H1 (cell line): ENCODE measurements around the gene PIGL. TPM values are rescaled to one million over a fixed set of nuclear protein-coding genes. Genes with fewer than 3 reads are reported as not detected.

Experiments
- CTCF ChIA-PET: fragments of 300-600 bp; sonication (Branson Sonifier 250); formaldehyde crosslinking; loops from one replicate; lab custom pipeline; 2021; ENCODE audit not compliant: partially characterized antibody; lab: Charles Lee
- POLR2A ChIA-PET: fragments of 300-600 bp; sonication (Branson Sonifier 250); formaldehyde crosslinking; loops from one replicate; lab custom pipeline; 2021; ENCODE audit warnings: inconsistent platforms; ENCODE audit not compliant: partially characterized antibody; lab: Charles Lee
- DNase-seq, 2 experiments: peaks; one replicate each; pipeline versions ENCODE4 v3.0.0 to v3.0.0-alpha.2; 2010 to 2022; ENCODE audit warnings: low spot score in 2 of 2, low read depth in 1 of 2, mixed read lengths in 1 of 2
- FAIRE-seq: peaks from 2 replicates; lab custom pipeline; 2011; peaks lifted over from hg19 to GRCh38; lab: Jason Lieb, UNC
- H2AFZ ChIP-seq: 2 replicates; pipeline ENCODE4 v1.8.1; 2012; ENCODE audit warnings: low read length, inconsistent platforms
- H2AK5ac ChIP-seq: 2 replicates; pipeline ENCODE4 v1.6.1; 2013; ENCODE audit warnings: low read depth, low read length
- H2BK120ac ChIP-seq: replicated peaks from 2 replicates; pipeline ENCODE3; 2013; ENCODE audit warnings: low read depth, low read length, inconsistent platforms
- H2BK12ac ChIP-seq: 2 replicates; pipeline ENCODE4 v1.6.1; 2013; ENCODE audit warnings: low read depth, low read length
- H2BK15ac ChIP-seq: 2 replicates; pipeline ENCODE4 v1.6.1; 2013; ENCODE audit warnings: low read length
- H2BK20ac ChIP-seq: 2 replicates; pipeline ENCODE4 v1.6.1; 2013; ENCODE audit warnings: low read length
- H2BK5ac ChIP-seq: 2 replicates; pipeline ENCODE4 v1.6.1; 2013; ENCODE audit warnings: low read depth, low read length
- H3K14ac ChIP-seq: 2 replicates; pipeline ENCODE4 v1.6.1; 2013; ENCODE audit warnings: inconsistent platforms; ENCODE audit not compliant: insufficient read length
- H3K18ac ChIP-seq: 2 replicates; pipeline ENCODE4 v1.6.1; 2013; ENCODE audit warnings: low read length; ENCODE audit errors: extremely low read depth
- H3K23ac ChIP-seq: 2 replicates; pipeline ENCODE4 v1.6.1; 2013; ENCODE audit warnings: inconsistent platforms; ENCODE audit not compliant: insufficient read length
- H3K23me2 ChIP-seq: 2 replicates; pipeline ENCODE4 v1.6.1; 2013; ENCODE audit warnings: low read depth, low read length
- H3K27ac ChIP-seq: 2 replicates; pipeline ENCODE4 v1.6.1; 2011; ENCODE audit warnings: low read depth, low read length, inconsistent platforms
- H3K27me3 ChIP-seq, 4 experiments: replicated peaks in 1 of 4; 1 replicate in 1 of 4; 2 replicates in 3 of 4; pipeline versions ENCODE4 v1.6.1 to v1.8.1; 2011 to 2013; ENCODE audit warnings: low read length in 3 of 4, mild to moderate bottlenecking in 3 of 4, inconsistent platforms in 2 of 4, mixed read lengths in 2 of 4, moderate library complexity in 1 of 4; ENCODE audit not compliant: control insufficient read depth in 3 of 4, insufficient read depth in 3 of 4; ENCODE audit errors: extremely low read depth in 1 of 4
- H3K36me3 ChIP-seq, 4 experiments: 2 replicates each; pipeline versions ENCODE4 v1.6.1 to v1.8.1; 2011 to 2013; ENCODE audit warnings: mild to moderate bottlenecking in 4 of 4, low read length in 3 of 4, moderate library complexity in 2 of 4, control low read depth in 1 of 4, inconsistent platforms in 1 of 4; ENCODE audit not compliant: insufficient read depth in 4 of 4, control insufficient read depth in 2 of 4
- H3K4ac ChIP-seq: replicated peaks from 2 replicates; pipeline ENCODE3; 2013; ENCODE audit warnings: low read length, low read depth, mixed read lengths, inconsistent platforms; ENCODE audit not compliant: insufficient read length
- H3K4me1 ChIP-seq, 4 experiments: replicated peaks in 1 of 4; 1 replicate in 1 of 4; 2 replicates in 3 of 4; pipeline versions ENCODE4 v1.6.1 to v1.8.1; 2011 to 2013; ENCODE audit warnings: low read length in 3 of 4, inconsistent platforms in 2 of 4, mixed read lengths in 1 of 4; ENCODE audit not compliant: insufficient read depth in 4 of 4, control insufficient read depth in 3 of 4
- H3K4me2 ChIP-seq, 2 experiments: 2 replicates each; pipeline versions ENCODE4 v1.6.1 to v1.8.1; 2011 to 2013; ENCODE audit warnings: low read depth in 2 of 2, low read length in 2 of 2, control low read depth in 1 of 2, inconsistent platforms in 1 of 2, mild to moderate bottlenecking in 1 of 2; ENCODE audit not compliant: insufficient read depth in 1 of 2
- H3K4me3 ChIP-seq, 4 experiments: fragments of 200-600, 300-600 bp in 1 of 4; sonication (generic), shearing (Covaris generic), sonication (Bioruptor Twin) in 1 of 4; 2 replicates each; pipeline versions ENCODE4 v1.5.1 to v1.8.1; 2011 to 2016; ENCODE audit warnings: low read length in 4 of 4, low read depth in 3 of 4, control low read depth in 2 of 4, inconsistent platforms in 2 of 4, mild to moderate bottlenecking in 2 of 4, mixed read lengths in 1 of 4, moderate library complexity in 1 of 4; ENCODE audit not compliant: insufficient read depth in 2 of 4; ENCODE audit errors: extremely low read depth in 1 of 4
- H3K56ac ChIP-seq: replicated peaks from 2 replicates; pipeline ENCODE3; 2013; ENCODE audit warnings: low read depth, mild to moderate bottlenecking, mixed read lengths, low read length, inconsistent platforms; ENCODE audit not compliant: insufficient read length
- H3K79me1 ChIP-seq: 2 replicates; pipeline ENCODE4 v1.6.1; 2013; ENCODE audit warnings: low read depth, low read length, control low read depth
- H3K79me2 ChIP-seq, 2 experiments: 2 replicates each; pipeline versions ENCODE4 v1.6.1 to v1.8.1; 2012 to 2013; ENCODE audit warnings: low read length in 2 of 2, mild to moderate bottlenecking in 2 of 2, inconsistent platforms in 1 of 2; ENCODE audit not compliant: insufficient read depth in 2 of 2, control insufficient read depth in 1 of 2
- H3K9ac ChIP-seq, 4 experiments: replicated peaks in 1 of 4; 1 replicate in 1 of 4; 2 replicates in 3 of 4; pipeline versions ENCODE4 v1.6.1 to v1.8.1; 2011 to 2013; ENCODE audit warnings: low read depth in 3 of 4, low read length in 3 of 4, control low read depth in 2 of 4, mild to moderate bottlenecking in 2 of 4, moderate library complexity in 2 of 4, inconsistent platforms in 1 of 4; ENCODE audit errors: extremely low read depth in 1 of 4
- H3K9me3 ChIP-seq, 2 experiments: 2 replicates each; pipeline versions ENCODE4 v1.6.1 to v1.8.1; 2012 to 2013; ENCODE audit warnings: mild to moderate bottlenecking in 2 of 2, moderate library complexity in 2 of 2, control low read depth in 1 of 2, inconsistent platforms in 1 of 2, low read depth in 1 of 2, low read length in 1 of 2, mixed read lengths in 1 of 2; ENCODE audit not compliant: insufficient read depth in 2 of 2
- H4K20me1 ChIP-seq, 2 experiments: replicated peaks in 1 of 2; 2 replicates each; pipeline versions ENCODE3 to v1.8.1; 2011 to 2013; ENCODE audit warnings: inconsistent platforms in 2 of 2, low read length in 2 of 2, mild to moderate bottlenecking in 1 of 2; ENCODE audit not compliant: insufficient read depth in 2 of 2, control insufficient read depth in 1 of 2
- H4K5ac ChIP-seq: 2 replicates; pipeline ENCODE4 v1.6.1; 2013; ENCODE audit warnings: low read length, low read depth, mixed read lengths, inconsistent platforms; ENCODE audit not compliant: insufficient read length
- H4K8ac ChIP-seq: 2 replicates; pipeline ENCODE4 v1.8.0; 2013; ENCODE audit warnings: mild to moderate bottlenecking, moderate library complexity, low read length, inconsistent platforms; ENCODE audit not compliant: insufficient read depth; ENCODE audit errors: extremely low read depth
- H4K91ac ChIP-seq: replicated peaks from 2 replicates; pipeline ENCODE3; 2013; ENCODE audit warnings: low read length, mixed read lengths, inconsistent platforms; ENCODE audit not compliant: insufficient read length
- TBP ChIP-seq: IDR thresholded peaks from 2 replicates; pipeline ENCODE4 v1.6.1; 2011; ENCODE audit warnings: low read depth, low read length, improper control_type of control experiment
- polyA plus RNA-seq, 7 experiments: library from polyadenylated mRNA; depleted of rRNA in 3 of 7; stranded (reverse) in 5 of 7; unstranded in 2 of 7; fragments of >200 nt in 5 of 7; fragments of 200-250 nt in 2 of 7; gene quantifications; 1 replicate in 5 of 7; 2 replicates in 1 of 7; 4 replicates in 1 of 7; pipeline versions ENCODE4 v1.2.1 to v1.2.3, GENCODE V29; 2011 to 2013; ENCODE audit warnings: missing spikeins in 2 of 7, mixed read lengths in 2 of 7
- total RNA-seq: library from RNA; stranded (reverse); fragmentation: NEBNext Ultra II Directional; extraction: Animal tissue kit (Norgen Biotek cat#: 25700); gene quantifications from 2 replicates; pipeline ENCODE4 v1.2.1, GENCODE V29; 2021

PIGL gene
- total and polyA plus RNA-seq, 2 of the 8 experiments (the other 6 are each of a cell fraction or from before 2014, with no cell fraction given): 28.4 to 30.8 TPM

- TF ChIP-seq TBP: no peak
Observed at GRCh38 chr17:16239931-16240330, 22.9 kb downstream of the PIGL start (continued).

GRCh38 chr17:16241906-16242399 is 24.9 kb downstream of the PIGL start:
- DNase-seq (no peak), FAIRE-seq (no peak)
- H2BK15ac ChIP-seq: no peak overlapping the region
- H3K9ac ChIP-seq: no peak overlapping the region
- ChIA-PET POLR2A (no interaction called here), CTCF (no interaction called here)
- H3K14ac ChIP-seq: no peak overlapping the region
- peaks cover 0 to 4% of the 10 kb centered on the region in 2 experiments; a peak in 1 of 4 replicates for H3K79me2 ChIP-seq
- H2BK12ac ChIP-seq: no peak overlapping the region
- H3K9me3 ChIP-seq: no peaks in the 10 kb centered on the region
- H3K79me1 ChIP-seq: no peaks in the 10 kb centered on the region; the same call in 1 of the 2 replicates
- H3K27ac ChIP-seq: no peak overlapping the region
- no peaks in the 10 kb centered on the region for H3K36me3 ChIP-seq
- H2AK5ac ChIP-seq: no peak overlapping the region
- no peak overlapping the region for H3K56ac ChIP-seq
- H3K23ac ChIP-seq: no peak overlapping the region
- no peak overlapping the region for H3K4me3 ChIP-seq
- no peaks in the 10 kb centered on the region for H3K23me2 ChIP-seq
- H4K20me1 ChIP-seq: no peaks in the 10 kb centered on the region
- no peak overlapping the region for H2AFZ ChIP-seq
- H4K5ac ChIP-seq: no peak overlapping the region
- H3K27me3 ChIP-seq: no peaks in the 10 kb centered on the region
- H3K4me1 ChIP-seq: peaks cover 3 to 6% (median 3%) of the 10 kb centered on the region in 4 experiments; a peak in 4 of 7 replicates
- no peak overlapping the region for H2BK120ac ChIP-seq
- H3K4me2 ChIP-seq: no peak overlapping the region
- H2BK5ac ChIP-seq: no peak overlapping the region
- no peak overlapping the region for H2BK20ac ChIP-seq
- no peak overlapping the region for H4K8ac ChIP-seq
- H4K91ac ChIP-seq: no peak overlapping the region
- no peak overlapping the region for H3K4ac ChIP-seq
- H3K18ac ChIP-seq: no peak overlapping the region
